ENCODE results near the gene TMEM208. TPM values are rescaled to one million over a fixed set of nuclear protein-coding genes. Genes with fewer than 3 reads are reported as not detected.

The TMEM208 gene
- polyA plus RNA-seq, 1 of the 3 experiments (the other 2 are of a cell fraction): 98.2 TPM

DNA sequence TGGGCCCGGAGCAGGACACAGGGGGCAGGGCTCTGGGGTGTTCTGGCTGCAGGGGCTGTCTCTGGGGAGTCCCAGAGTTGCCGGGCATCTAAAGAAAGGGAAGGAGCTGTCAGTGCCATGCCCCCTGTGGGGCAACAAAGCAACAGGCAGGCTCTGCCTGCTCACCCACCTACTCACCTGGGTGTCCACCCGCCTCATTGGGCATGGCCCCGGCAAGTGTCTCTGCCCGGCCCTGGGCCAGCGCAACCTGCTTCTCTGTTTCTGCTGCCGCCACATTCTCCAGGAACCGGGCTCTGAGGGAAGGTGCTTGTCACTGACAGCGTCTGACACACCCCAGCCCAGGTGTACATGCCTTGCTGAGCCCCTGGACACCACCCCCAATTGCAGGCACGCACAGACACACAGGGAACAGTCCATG lies 7.3 kb downstream of the TMEM208 start:
- no peak overlapping the region for H3K4me3 ChIP-seq (ENCODE audit: low read depth in 2 of 2, low read length in 1 of 2)
- no peaks in the 10 kb centered on the region for H3K27me3 ChIP-seq (ENCODE audit: insufficient read depth)
- no peak overlapping the region for H3K9ac ChIP-seq
- no peaks in the 10 kb centered on the region for H4K20me1 ChIP-seq (ENCODE audit: insufficient read depth)
- H3K79me2 ChIP-seq (ENCODE audit: insufficient read depth): peaks cover 13% of the 10 kb centered on the region
- DNase-seq: no peak
- H3K36me3 ChIP-seq (replicated peaks in 1 of 2; ENCODE audit: control insufficient read depth in 1 of 2, insufficient read depth in 2 of 2, low read length in 1 of 2): peaks cover 48 to 72% of the 10 kb centered on the region in 2 experiments
- CTCF ChIA-PET: interaction anchor here (2.5 kb wide), 1 partner anchor 12 kb away, joined by 7 read pairs; no protein-coding TSS in a partner anchor
- H2AFZ ChIP-seq (ENCODE audit: low read depth): no peak overlapping the region
- H3K27ac ChIP-seq (ENCODE audit: low read depth in 2 of 2, low read length in 1 of 2): no peak overlapping the region
- TF ChIP-seq FOXJ3 (CRISPR knock-in tag; IDR thresholded peaks at IDR 0.05) (no peak), RFX5 (IDR thresholded peaks at IDR 0.05; ENCODE audit: low read length) (no peak), EP300 (IDR thresholded peaks at IDR 0.05; ENCODE audit: borderline replicate concordance in 1 of 2, low read depth in 1 of 2, low read length in 1 of 2) (no peak), SMC3 (IDR thresholded peaks at IDR 0.05; ENCODE audit: low read depth, low read length) (no peak), NRF1 (IDR thresholded peaks at IDR 0.05; ENCODE audit: low read depth, low read length) (no peak), NFIC (IDR thresholded peaks at IDR 0.05; ENCODE audit: borderline replicate concordance) (no peak), RCOR1 (IDR thresholded peaks at IDR 0.05; ENCODE audit: low read length) (no peak), ELF1 (IDR thresholded peaks at IDR 0.05) (no peak), TEAD4 (IDR thresholded peaks at IDR 0.05; ENCODE audit: borderline replicate concordance, insufficient read depth) (no peak), GATA2 (CRISPR knock-in tag; IDR thresholded peaks at IDR 0.05) (no peak), FOSL2 (IDR thresholded peaks at IDR 0.05; ENCODE audit: borderline replicate concordance, low read depth) (no peak), TCF12 (IDR thresholded peaks at IDR 0.05) (no peak), MXI1 (IDR thresholded peaks at IDR 0.05; ENCODE audit: low read depth, low read length) (no peak), GABPA (IDR thresholded peaks at IDR 0.05; ENCODE audit: low read depth) (no peak), YY1 (IDR thresholded peaks at IDR 0.05; ENCODE audit: low read depth) (no peak)
- TF ChIP-seq, protein P1, sequence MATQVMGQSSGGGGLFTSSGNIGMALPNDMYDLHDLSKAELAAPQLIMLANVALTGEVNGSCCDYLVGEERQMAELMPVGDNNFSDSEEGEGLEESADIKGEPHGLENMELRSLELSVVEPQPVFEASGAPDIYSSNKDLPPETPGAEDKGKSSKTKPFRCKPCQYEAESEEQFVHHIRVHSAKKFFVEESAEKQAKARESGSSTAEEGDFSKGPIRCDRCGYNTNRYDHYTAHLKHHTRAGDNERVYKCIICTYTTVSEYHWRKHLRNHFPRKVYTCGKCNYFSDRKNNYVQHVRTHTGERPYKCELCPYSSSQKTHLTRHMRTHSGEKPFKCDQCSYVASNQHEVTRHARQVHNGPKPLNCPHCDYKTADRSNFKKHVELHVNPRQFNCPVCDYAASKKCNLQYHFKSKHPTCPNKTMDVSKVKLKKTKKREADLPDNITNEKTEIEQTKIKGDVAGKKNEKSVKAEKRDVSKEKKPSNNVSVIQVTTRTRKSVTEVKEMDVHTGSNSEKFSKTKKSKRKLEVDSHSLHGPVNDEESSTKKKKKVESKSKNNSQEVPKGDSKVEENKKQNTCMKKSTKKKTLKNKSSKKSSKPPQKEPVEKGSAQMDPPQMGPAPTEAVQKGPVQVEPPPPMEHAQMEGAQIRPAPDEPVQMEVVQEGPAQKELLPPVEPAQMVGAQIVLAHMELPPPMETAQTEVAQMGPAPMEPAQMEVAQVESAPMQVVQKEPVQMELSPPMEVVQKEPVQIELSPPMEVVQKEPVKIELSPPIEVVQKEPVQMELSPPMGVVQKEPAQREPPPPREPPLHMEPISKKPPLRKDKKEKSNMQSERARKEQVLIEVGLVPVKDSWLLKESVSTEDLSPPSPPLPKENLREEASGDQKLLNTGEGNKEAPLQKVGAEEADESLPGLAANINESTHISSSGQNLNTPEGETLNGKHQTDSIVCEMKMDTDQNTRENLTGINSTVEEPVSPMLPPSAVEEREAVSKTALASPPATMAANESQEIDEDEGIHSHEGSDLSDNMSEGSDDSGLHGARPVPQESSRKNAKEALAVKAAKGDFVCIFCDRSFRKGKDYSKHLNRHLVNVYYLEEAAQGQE (IDR thresholded peaks at IDR 0.05; ENCODE audit: low read depth, low read length): no peak
- TF ChIP-seq, protein P2, sequence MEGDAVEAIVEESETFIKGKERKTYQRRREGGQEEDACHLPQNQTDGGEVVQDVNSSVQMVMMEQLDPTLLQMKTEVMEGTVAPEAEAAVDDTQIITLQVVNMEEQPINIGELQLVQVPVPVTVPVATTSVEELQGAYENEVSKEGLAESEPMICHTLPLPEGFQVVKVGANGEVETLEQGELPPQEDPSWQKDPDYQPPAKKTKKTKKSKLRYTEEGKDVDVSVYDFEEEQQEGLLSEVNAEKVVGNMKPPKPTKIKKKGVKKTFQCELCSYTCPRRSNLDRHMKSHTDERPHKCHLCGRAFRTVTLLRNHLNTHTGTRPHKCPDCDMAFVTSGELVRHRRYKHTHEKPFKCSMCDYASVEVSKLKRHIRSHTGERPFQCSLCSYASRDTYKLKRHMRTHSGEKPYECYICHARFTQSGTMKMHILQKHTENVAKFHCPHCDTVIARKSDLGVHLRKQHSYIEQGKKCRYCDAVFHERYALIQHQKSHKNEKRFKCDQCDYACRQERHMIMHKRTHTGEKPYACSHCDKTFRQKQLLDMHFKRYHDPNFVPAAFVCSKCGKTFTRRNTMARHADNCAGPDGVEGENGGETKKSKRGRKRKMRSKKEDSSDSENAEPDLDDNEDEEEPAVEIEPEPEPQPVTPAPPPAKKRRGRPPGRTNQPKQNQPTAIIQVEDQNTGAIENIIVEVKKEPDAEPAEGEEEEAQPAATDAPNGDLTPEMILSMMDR (IDR thresholded peaks at IDR 0.05): no peak
- H3K9me3 ChIP-seq: no peaks in the 10 kb centered on the region
- H3K4me2 ChIP-seq: no peak overlapping the region
- H3F3A ChIP-seq (replicated peaks; ENCODE audit: insufficient read depth): peaks cover 46% of the 10 kb centered on the region
- no peaks in the 10 kb centered on the region for H3K9me2 ChIP-seq
- WGBS (ENCODE audit: low lambda C conversion rate): 92% methylated on average over 9 of the region's 10 CpGs
- H3K4me1 ChIP-seq (ENCODE audit: control insufficient read depth in 1 of 2, insufficient read depth in 2 of 2, low read depth in 1 of 2, low read length in 1 of 2): no peaks in the 10 kb centered on the region
- POLR2A ChIA-PET: no interaction called here

Data from SK-N-SH (cell line).